Fibroblast of lung (primary cell): Measurements from ENCODE around the gene INPP5A. TPM values are rescaled to one million over a fixed set of nuclear protein-coding genes. Genes with fewer than 3 reads are reported as not detected.

ENCODE experiments used
- DNase-seq, 2 donors: peaks; one replicate each; pipeline versions ENCODE4 v3.0.0 to v3.0.0-alpha.2; 2010; ENCODE audit warnings: low read depth in 2 of 2
- H2AFZ ChIP-seq: 2 replicates; pipeline ENCODE4 v1.5.1; 2012; ENCODE audit warnings: low read length, control low read depth, inconsistent platforms
- H3K27ac ChIP-seq: 2 replicates; pipeline ENCODE4 v1.5.1; 2011; ENCODE audit warnings: low read length, control low read depth; ENCODE audit not compliant: insufficient read depth
- H3K27me3 ChIP-seq: 2 replicates; pipeline ENCODE4 v1.5.1; 2011; ENCODE audit warnings: mild to moderate bottlenecking, low read length; ENCODE audit not compliant: control insufficient read depth, insufficient read depth
- H3K36me3 ChIP-seq: 2 replicates; pipeline ENCODE4 v1.5.1; 2011; ENCODE audit warnings: low read length; ENCODE audit not compliant: control insufficient read depth, insufficient read depth
- H3K4me1 ChIP-seq: 2 replicates; pipeline ENCODE4 v1.5.1; 2011; ENCODE audit warnings: low read length; ENCODE audit not compliant: control insufficient read depth, insufficient read depth; ENCODE audit errors: extremely low read depth
- H3K4me2 ChIP-seq: 2 replicates; pipeline ENCODE4 v1.5.1; 2011; ENCODE audit warnings: low read length, control low read depth; ENCODE audit not compliant: insufficient read depth; ENCODE audit errors: extremely low read depth
- H3K4me3 ChIP-seq, 4 experiments: fragments of 200-600 bp in 1 of 4; sonication (generic) in 1 of 4; replicated peaks in 1 of 4; 2 replicates each; pipeline ENCODE4 v1.5.1; 2011 to 2016; ENCODE audit warnings: low read length in 4 of 4, low read depth in 3 of 4, mild to moderate bottlenecking in 3 of 4, control low read depth in 2 of 4, inconsistent platforms in 1 of 4, mixed read lengths in 1 of 4; ENCODE audit not compliant: insufficient read depth in 1 of 4; ENCODE audit errors: control extremely low read depth in 1 of 4
- H3K79me2 ChIP-seq: 2 replicates; pipeline ENCODE4 v1.5.1; 2012; ENCODE audit warnings: mild to moderate bottlenecking, low read length, inconsistent platforms; ENCODE audit not compliant: control insufficient read depth, insufficient read depth
- H3K9ac ChIP-seq: 2 replicates; pipeline ENCODE4 v1.5.1; 2011; ENCODE audit warnings: mild to moderate bottlenecking, low read length, control low read depth; ENCODE audit not compliant: insufficient read depth
- H3K9me3 ChIP-seq: 2 replicates; pipeline ENCODE4 v1.5.1; 2012; ENCODE audit warnings: low read depth, low read length; ENCODE audit not compliant: control insufficient read depth, insufficient read depth
- H4K20me1 ChIP-seq: 2 replicates; pipeline ENCODE4 v1.5.1; 2011; ENCODE audit warnings: low read length; ENCODE audit not compliant: control insufficient read depth, insufficient read depth; ENCODE audit errors: extremely low read depth
- EZH2 ChIP-seq: IDR thresholded peaks from 2 replicates; pipeline ENCODE4 v1.5.1; 2012; ENCODE audit warnings: low read length, control low read depth, mild to moderate bottlenecking; ENCODE audit errors: missing control alignments
- polyA plus RNA-seq, 2 donors: library from polyadenylated mRNA; depleted of rRNA in 1 of 2; stranded (reverse) in 1 of 2; unstranded in 1 of 2; fragments of >200 nt; gene quantifications; 2 replicates each; pipeline ENCODE4 v1.2.1, GENCODE V29; 2011 to 2012; ENCODE audit warnings: missing spikeins in 1 of 2
- total RNA-seq: library from RNA; depleted of rRNA; stranded (reverse); fragments of >200 nt; gene quantifications from 2 replicates; pipeline ENCODE4 v1.2.1, GENCODE V29; 2014
- TF ChIP-seq, protein P1 (sequence below), 2 donors: IDR thresholded peaks in 1 of 2; conservative IDR thresholded peaks in 1 of 2; 1 replicate in 1 of 2; 2 replicates in 1 of 2; pipeline ENCODE4 v1.5.1; 2011 to 2012; ENCODE audit warnings: low read length in 2 of 2, control low read depth in 1 of 2, inconsistent platforms in 1 of 2, low read depth in 1 of 2, mild to moderate bottlenecking in 1 of 2

The INPP5A gene
- total and polyA plus RNA-seq, 2 donors (not counting 1 experiment from before 2014, with no cell fraction given) = 24.6 to 39.9 TPM

DNA sequence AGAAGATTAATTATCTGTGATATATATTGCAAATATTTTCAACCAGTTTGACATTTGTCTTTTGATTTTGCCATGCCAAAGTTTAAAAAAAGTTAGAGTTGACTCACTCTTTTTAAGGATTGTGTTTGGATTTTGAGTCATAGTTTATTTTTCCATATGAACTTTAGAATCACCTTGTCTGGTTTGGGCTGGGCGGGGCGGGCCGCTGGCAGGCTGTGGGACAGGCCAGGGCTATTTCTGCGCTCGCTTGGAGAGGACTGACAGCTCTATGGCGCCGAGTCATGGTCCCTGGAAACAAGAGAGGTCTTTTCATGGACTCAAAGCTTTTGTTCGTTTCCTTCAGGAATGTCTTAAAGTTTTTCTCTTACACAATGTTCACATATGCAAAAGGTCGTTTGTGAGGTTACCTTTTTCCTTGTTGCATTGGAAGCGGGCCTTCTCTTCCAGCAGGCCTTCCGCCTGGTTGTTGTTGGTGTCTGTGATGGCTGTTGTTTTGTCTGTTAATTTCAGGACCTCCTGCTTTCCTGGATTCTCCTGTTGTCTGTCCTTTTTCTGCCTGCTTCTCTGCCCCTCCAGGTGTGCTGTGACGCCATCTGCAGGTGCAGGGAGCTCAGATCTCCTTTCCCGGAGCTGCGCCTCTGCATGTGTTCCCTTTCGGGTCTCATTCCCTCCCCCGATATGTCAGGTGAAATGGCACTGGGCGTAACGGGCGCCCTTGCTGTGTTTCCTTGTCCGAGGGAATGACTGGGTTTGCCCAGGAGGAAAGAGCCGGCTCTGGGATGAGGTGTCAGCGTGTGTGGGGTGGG is 53.8 kb downstream of the INPP5A start:
- Histone ChIP-seq H3K4me2 (no peak overlapping the region), H2AFZ (no peak overlapping the region), H3K36me3 (no peaks in the 10 kb centered on the region), H3K79me2 (peaks cover 42% of the 10 kb centered on the region), H3K4me3 (no peak overlapping the region), H3K27ac (no peak overlapping the region), H4K20me1 (peaks cover 6% of the 10 kb centered on the region), H3K4me1 (peaks cover 1% of the 10 kb centered on the region), H3K9ac (no peak overlapping the region), H3K27me3 (peaks cover 2% of the 10 kb centered on the region), H3K9me3 (no peaks in the 10 kb centered on the region)
- peak; percentile 70 to 90 for DNase-seq
- TF ChIP-seq, protein P1, sequence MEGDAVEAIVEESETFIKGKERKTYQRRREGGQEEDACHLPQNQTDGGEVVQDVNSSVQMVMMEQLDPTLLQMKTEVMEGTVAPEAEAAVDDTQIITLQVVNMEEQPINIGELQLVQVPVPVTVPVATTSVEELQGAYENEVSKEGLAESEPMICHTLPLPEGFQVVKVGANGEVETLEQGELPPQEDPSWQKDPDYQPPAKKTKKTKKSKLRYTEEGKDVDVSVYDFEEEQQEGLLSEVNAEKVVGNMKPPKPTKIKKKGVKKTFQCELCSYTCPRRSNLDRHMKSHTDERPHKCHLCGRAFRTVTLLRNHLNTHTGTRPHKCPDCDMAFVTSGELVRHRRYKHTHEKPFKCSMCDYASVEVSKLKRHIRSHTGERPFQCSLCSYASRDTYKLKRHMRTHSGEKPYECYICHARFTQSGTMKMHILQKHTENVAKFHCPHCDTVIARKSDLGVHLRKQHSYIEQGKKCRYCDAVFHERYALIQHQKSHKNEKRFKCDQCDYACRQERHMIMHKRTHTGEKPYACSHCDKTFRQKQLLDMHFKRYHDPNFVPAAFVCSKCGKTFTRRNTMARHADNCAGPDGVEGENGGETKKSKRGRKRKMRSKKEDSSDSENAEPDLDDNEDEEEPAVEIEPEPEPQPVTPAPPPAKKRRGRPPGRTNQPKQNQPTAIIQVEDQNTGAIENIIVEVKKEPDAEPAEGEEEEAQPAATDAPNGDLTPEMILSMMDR (conservative IDR thresholded peaks at IDR 0.05 in 1 of 2, IDR thresholded peaks at IDR 0.05 in 1 of 2; ENCODE audit: low read depth in 1 of 2, low read length in 2 of 2) = no peak
- TF ChIP-seq EZH2 = no peak

DNA sequence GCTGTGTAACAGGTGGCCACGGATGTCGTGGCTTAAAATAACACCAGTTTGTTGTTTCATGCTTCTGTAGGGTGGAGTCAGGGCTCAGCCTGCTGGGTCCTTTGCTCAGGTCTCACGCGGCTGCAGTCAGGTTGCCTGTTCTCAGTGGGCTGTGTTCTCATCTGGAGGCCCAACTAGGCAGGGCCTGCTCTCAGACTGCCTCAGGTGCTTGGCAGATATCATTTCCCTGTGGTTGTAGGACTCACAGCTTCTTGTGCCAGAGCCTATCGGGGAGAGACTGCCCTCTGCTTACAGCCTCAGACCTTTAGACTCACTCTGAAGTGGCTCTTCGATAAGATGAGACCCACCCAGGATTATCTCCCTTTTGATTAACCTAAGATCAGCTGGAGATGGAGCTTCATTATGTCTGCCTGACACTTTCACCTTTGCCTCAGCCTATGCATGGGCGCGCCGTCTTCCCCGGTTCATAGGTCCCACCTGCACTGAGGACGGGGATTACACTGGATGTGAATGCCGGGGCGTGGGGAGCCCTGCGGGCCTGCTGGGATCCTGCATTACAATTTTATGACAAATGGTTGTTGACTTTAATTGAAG is 55.3 kb downstream of the INPP5A start:
- no peak for DNase-seq
- no peak overlapping the region for H2AFZ ChIP-seq
- peaks cover 2% of the 10 kb centered on the region for H3K27me3 ChIP-seq
- no peaks in the 10 kb centered on the region for H3K36me3 ChIP-seq
- H3K9ac ChIP-seq = no peak overlapping the region
- H3K4me3 ChIP-seq = no peak overlapping the region
- no peak overlapping the region for H3K27ac ChIP-seq
- no peaks in the 10 kb centered on the region for H3K9me3 ChIP-seq
- H3K79me2 ChIP-seq = peaks cover 42% of the 10 kb centered on the region
- H3K4me1 ChIP-seq = no peaks in the 10 kb centered on the region
- no peak for TF ChIP-seq EZH2
- TF ChIP-seq, protein P1 (conservative IDR thresholded peaks at IDR 0.05 in 1 of 2, IDR thresholded peaks at IDR 0.05 in 1 of 2; ENCODE audit: low read depth in 1 of 2, low read length in 2 of 2) = no peak
- H4K20me1 ChIP-seq = peaks cover 6% of the 10 kb centered on the region
- no peak overlapping the region for H3K4me2 ChIP-seq

DNA sequence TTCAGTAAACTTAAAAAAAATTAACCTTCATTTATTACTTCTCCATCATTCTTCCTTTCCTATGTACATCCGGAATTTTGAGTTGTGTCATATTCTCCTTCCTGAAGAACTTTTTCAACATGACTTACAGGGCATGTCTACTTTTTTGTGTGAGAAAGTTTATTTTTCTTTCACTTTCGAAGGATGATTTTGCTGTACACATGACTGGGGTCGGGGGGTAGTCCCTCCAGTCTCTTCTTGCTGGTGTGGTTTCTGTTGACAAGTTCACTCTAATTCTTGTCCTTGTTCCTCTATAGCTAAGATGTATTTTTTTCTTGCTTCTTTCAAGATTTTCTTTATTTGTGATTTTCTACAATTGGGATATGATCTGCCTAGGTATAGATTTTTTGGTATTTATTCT is 55.8 kb downstream of the INPP5A start:
- Histone ChIP-seq H3K79me2 (peaks cover 44% of the 10 kb centered on the region), H4K20me1 (peaks cover 6% of the 10 kb centered on the region)

More for the DNA sequence above, 55.8 kb downstream of the INPP5A start:
- H3K36me3 ChIP-seq = no peaks in the 10 kb centered on the region
- no peak overlapping the region for H2AFZ ChIP-seq
- no peaks in the 10 kb centered on the region for H3K9me3 ChIP-seq
- H3K27ac ChIP-seq = no peak overlapping the region
- H3K27me3 ChIP-seq = peaks cover 2% of the 10 kb centered on the region
- H3K4me2 ChIP-seq = no peak overlapping the region
- TF ChIP-seq, protein P1 (conservative IDR thresholded peaks at IDR 0.05 in 1 of 2, IDR thresholded peaks at IDR 0.05 in 1 of 2; ENCODE audit: low read depth in 1 of 2, low read length in 2 of 2) = no peak
- no peak for TF ChIP-seq EZH2
- no peak overlapping the region for H3K9ac ChIP-seq
- no peaks in the 10 kb centered on the region for H3K4me1 ChIP-seq
- no peak overlapping the region for H3K4me3 ChIP-seq
- no peak for DNase-seq
